ENCODE results near the gene RAB11FIP3. TPM values are rescaled to one million over a fixed set of nuclear protein-coding genes. Genes with fewer than 3 reads are reported as not detected.
A peak's percentile ranks its signal among the peaks of the same experiment; 100 is the strongest.

Gene RAB11FIP3
- total and polyA plus RNA-seq, 9 of the 15 experiments (the other 6 are each of a cell fraction or from before 2014, with no cell fraction given), result 0.46 to 13.1 (median 4.3) TPM

- TF ChIP-seq, protein P1, sequence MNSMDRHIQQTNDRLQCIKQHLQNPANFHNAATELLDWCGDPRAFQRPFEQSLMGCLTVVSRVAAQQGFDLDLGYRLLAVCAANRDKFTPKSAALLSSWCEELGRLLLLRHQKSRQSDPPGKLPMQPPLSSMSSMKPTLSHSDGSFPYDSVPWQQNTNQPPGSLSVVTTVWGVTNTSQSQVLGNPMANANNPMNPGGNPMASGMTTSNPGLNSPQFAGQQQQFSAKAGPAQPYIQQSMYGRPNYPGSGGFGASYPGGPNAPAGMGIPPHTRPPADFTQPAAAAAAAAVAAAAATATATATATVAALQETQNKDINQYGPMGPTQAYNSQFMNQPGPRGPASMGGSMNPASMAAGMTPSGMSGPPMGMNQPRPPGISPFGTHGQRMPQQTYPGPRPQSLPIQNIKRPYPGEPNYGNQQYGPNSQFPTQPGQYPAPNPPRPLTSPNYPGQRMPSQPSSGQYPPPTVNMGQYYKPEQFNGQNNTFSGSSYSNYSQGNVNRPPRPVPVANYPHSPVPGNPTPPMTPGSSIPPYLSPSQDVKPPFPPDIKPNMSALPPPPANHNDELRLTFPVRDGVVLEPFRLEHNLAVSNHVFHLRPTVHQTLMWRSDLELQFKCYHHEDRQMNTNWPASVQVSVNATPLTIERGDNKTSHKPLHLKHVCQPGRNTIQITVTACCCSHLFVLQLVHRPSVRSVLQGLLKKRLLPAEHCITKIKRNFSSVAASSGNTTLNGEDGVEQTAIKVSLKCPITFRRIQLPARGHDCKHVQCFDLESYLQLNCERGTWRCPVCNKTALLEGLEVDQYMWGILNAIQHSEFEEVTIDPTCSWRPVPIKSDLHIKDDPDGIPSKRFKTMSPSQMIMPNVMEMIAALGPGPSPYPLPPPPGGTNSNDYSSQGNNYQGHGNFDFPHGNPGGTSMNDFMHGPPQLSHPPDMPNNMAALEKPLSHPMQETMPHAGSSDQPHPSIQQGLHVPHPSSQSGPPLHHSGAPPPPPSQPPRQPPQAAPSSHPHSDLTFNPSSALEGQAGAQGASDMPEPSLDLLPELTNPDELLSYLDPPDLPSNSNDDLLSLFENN (IDR thresholded peaks at IDR 0.05; ENCODE audit: low read depth in 2 of 2, low read length in 2 of 2), result no peak
- TF ChIP-seq CHD2 (IDR thresholded peaks at IDR 0.05; ENCODE audit: low read depth, low read length) (no peak), POLR2G (IDR thresholded peaks at IDR 0.05; ENCODE audit: low read depth, low read length) (peak; percentile 80), NFE2 (IDR thresholded peaks at IDR 0.05; ENCODE audit: low read depth) (no peak), ZNF780A (CRISPR knock-in tag; IDR thresholded peaks at IDR 0.05) (no peak), CBFA2T2 (conservative IDR thresholded peaks at IDR 0.05) (no peak), COPS2 (conservative IDR thresholded peaks at IDR 0.05) (no peak), HNRNPLL (IDR thresholded peaks at IDR 0.05; ENCODE audit: low read depth, low read length, poor library complexity, severe bottlenecking) (no peak), E2F3 (CRISPR knock-in tag; IDR thresholded peaks at IDR 0.05) (0 out of 2 replicates have a peak, but pooled peaks have one; percentile 20), RB1 (IDR thresholded peaks at IDR 0.05; ENCODE audit: low read depth) (peak; percentile 84), BHLHE40 (IDR thresholded peaks at IDR 0.05; ENCODE audit: low read length) (peak; percentile 72), YY1 (IDR thresholded peaks at IDR 0.05; ENCODE audit: borderline replicate concordance in 1 of 3, control insufficient read depth in 1 of 3, extremely low read depth in 1 of 3, insufficient read depth in 3 of 3, insufficient read length in 1 of 3, insufficient replicate concordance in 2 of 3, low read depth in 1 of 3, low read length in 2 of 3) (peak in 2 of 3 experiments; percentile 37 to 78), TOE1 (IDR thresholded peaks at IDR 0.05; ENCODE audit: borderline replicate concordance) (no peak), TOE1 (CRISPR knock-in tag; IDR thresholded peaks at IDR 0.05; ENCODE audit: borderline replicate concordance, low read depth) (0 out of 2 replicates have a peak, but pooled peaks have one; percentile 12), ERF (CRISPR knock-in tag; IDR thresholded peaks at IDR 0.05) (peak; percentile 86; the same call in 1 of the 2 replicates), KLF13 (tag; IDR thresholded peaks at IDR 0.05; ENCODE audit: borderline replicate concordance, low read depth) (no peak), BRD4 (IDR thresholded peaks at IDR 0.05) (0 out of 2 replicates have a peak, but pooled peaks have one; percentile 2), POLR2H (tag; IDR thresholded peaks at IDR 0.05; ENCODE audit: low read depth) (0 out of 2 replicates have a peak, but pooled peaks have one; percentile 30), FOXP1 (CRISPR knock-in tag; IDR thresholded peaks at IDR 0.05) (no peak), NR2C1 (IDR thresholded peaks at IDR 0.05) (no peak), NR2C1 (tag; IDR thresholded peaks at IDR 0.05) (no peak), HLTF (IDR thresholded peaks at IDR 0.05) (no peak)
- TF ChIP-seq, protein P2, sequence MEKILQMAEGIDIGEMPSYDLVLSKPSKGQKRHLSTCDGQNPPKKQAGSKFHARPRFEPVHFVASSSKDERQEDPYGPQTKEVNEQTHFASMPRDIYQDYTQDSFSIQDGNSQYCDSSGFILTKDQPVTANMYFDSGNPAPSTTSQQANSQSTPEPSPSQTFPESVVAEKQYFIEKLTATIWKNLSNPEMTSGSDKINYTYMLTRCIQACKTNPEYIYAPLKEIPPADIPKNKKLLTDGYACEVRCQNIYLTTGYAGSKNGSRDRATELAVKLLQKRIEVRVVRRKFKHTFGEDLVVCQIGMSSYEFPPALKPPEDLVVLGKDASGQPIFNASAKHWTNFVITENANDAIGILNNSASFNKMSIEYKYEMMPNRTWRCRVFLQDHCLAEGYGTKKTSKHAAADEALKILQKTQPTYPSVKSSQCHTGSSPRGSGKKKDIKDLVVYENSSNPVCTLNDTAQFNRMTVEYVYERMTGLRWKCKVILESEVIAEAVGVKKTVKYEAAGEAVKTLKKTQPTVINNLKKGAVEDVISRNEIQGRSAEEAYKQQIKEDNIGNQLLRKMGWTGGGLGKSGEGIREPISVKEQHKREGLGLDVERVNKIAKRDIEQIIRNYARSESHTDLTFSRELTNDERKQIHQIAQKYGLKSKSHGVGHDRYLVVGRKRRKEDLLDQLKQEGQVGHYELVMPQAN (IDR thresholded peaks at IDR 0.05; ENCODE audit: borderline replicate concordance), result no peak
- TF ChIP-seq, protein P3, sequence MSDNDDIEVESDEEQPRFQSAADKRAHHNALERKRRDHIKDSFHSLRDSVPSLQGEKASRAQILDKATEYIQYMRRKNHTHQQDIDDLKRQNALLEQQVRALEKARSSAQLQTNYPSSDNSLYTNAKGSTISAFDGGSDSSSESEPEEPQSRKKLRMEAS (CRISPR knock-in tag; IDR thresholded peaks at IDR 0.05), result 0 out of 2 replicates have a peak, but pooled peaks have one; percentile 21
Observed at GRCh38 chr16:397135-397661, 28.3 kb upstream of the RAB11FIP3 start, which contains the start of gene NME4 (continued).

All from K562 (cell line).